WTC11 (cell line): ENCODE data around the gene UBASH3B. TPM values are rescaled to one million over a fixed set of nuclear protein-coding genes. Genes with fewer than 3 reads are reported as not detected.

Experiments used
- ATAC-seq: fragments of 200-7000 bp; cut with Tn5 transposase; 2 replicates; pipeline ENCODE4 v1.10.0; 2021; ENCODE audit warnings: mild to moderate bottlenecking, moderate library complexity
- CTCF ChIA-PET: fragments of 300-600 bp; sonication (Branson Sonifier 250); formaldehyde crosslinking; loops from one replicate; lab custom pipeline; 2021; ENCODE audit warnings: antibody characterized with exemption; lab: Charles Lee
- POLR2A ChIA-PET: fragments of 350-600 bp; sonication (Branson Sonifier 250); formaldehyde crosslinking; loops from one replicate; lab custom pipeline; 2021; ENCODE audit warnings: antibody characterized with exemption; lab: Charles Lee
- DNase-seq: peaks from one replicate; pipeline ENCODE4 v3.0.0; 2021; ENCODE audit warnings: low spot score
- H3K27ac Mint-ChIP-seq: 2 replicates; pipeline ENCODE4 v1.8.0; 2021; ENCODE audit warnings: mixed read lengths
- H3K27me3 Mint-ChIP-seq: 2 replicates; pipeline ENCODE4 v1.8.0; 2021; ENCODE audit warnings: low read depth, mild to moderate bottlenecking, moderate library complexity, mixed read lengths
- H3K36me3 Mint-ChIP-seq: 2 replicates; pipeline ENCODE4 v1.8.0; 2021; ENCODE audit warnings: mixed read lengths
- H3K4me1 Mint-ChIP-seq: 2 replicates; pipeline ENCODE4 v1.8.0; 2022; ENCODE audit warnings: mixed read lengths
- H3K4me3 Mint-ChIP-seq: 2 replicates; pipeline ENCODE4 v1.8.0; 2021; ENCODE audit warnings: mild to moderate bottlenecking, moderate library complexity, mixed read lengths
- H3K9me3 Mint-ChIP-seq: 2 replicates; pipeline ENCODE4 v1.8.0; 2021; ENCODE audit warnings: mixed read lengths
- FOXK1 ChIP-seq: sonication (generic); formaldehyde crosslinking; IDR thresholded peaks from 2 replicates; pipeline ENCODE4 v1.8.0; 2022; ENCODE audit warnings: mild to moderate bottlenecking, moderate library complexity, missing genetic modification reagents
- IRF2 ChIP-seq: sonication (generic); formaldehyde crosslinking; IDR thresholded peaks from 2 replicates; pipeline ENCODE4 v1.8.0; 2022; ENCODE audit warnings: low read depth, missing genetic modification reagents, borderline replicate concordance
- MYBL2 ChIP-seq: sonication (generic); formaldehyde crosslinking; IDR thresholded peaks from 2 replicates; pipeline ENCODE4 v1.8.1; 2023; ENCODE audit warnings: mild to moderate bottlenecking, moderate library complexity, missing genetic modification reagents
- NFATC4 ChIP-seq: fragments of 250-450 bp; sonication (Bioruptor Pico); IDR thresholded peaks from 2 replicates; pipeline ENCODE4 v1.9.0; 2021; ENCODE audit warnings: mild to moderate bottlenecking
- NR2C2 ChIP-seq: sonication (generic); formaldehyde crosslinking; IDR thresholded peaks from 2 replicates; pipeline ENCODE4 v1.8.0; 2022; ENCODE audit warnings: mild to moderate bottlenecking, missing genetic modification reagents
- NR3C1 ChIP-seq: sonication (generic); formaldehyde crosslinking; conservative IDR thresholded peaks from 2 replicates; pipeline ENCODE4 v1.8.1; 2023; ENCODE audit warnings: low read depth, mild to moderate bottlenecking, missing genetic modification reagents
- OVOL2 ChIP-seq: fragments of 250-450 bp; sonication (Bioruptor Pico); IDR thresholded peaks from 2 replicates; pipeline ENCODE4 v1.9.0; 2021; ENCODE audit warnings: mild to moderate bottlenecking, borderline replicate concordance
- ZNF219 ChIP-seq: sonication (generic); formaldehyde crosslinking; IDR thresholded peaks from 2 replicates; pipeline ENCODE4 v1.8.0; 2023; ENCODE audit warnings: missing genetic modification reagents, mild to moderate bottlenecking, borderline replicate concordance
- ZNF396 ChIP-seq: fragments of 250-450 bp; sonication (Bioruptor Pico); IDR thresholded peaks from 2 replicates; pipeline ENCODE4 v1.8.0; 2021; ENCODE audit warnings: mild to moderate bottlenecking, moderate library complexity, borderline replicate concordance
- ZNF423 ChIP-seq: fragments of 250-450 bp; sonication (Bioruptor Pico); IDR thresholded peaks from 2 replicates; pipeline ENCODE4 v2.1.2; 2022; ENCODE audit warnings: mild to moderate bottlenecking, moderate library complexity
- total RNA-seq: library from RNA; stranded (reverse); gene quantifications from 3 replicates; pipeline ENCODE4 v1.2.3, GENCODE V29; 2021
- TF ChIP-seq, protein P1 (sequence below): sonication (generic); formaldehyde crosslinking; conservative IDR thresholded peaks from 2 replicates; pipeline ENCODE4 v1.8.1; 2022; ENCODE audit warnings: mild to moderate bottlenecking, missing genetic modification reagents
- TF ChIP-seq, protein P2 (sequence below): fragments of 250-450 bp; sonication (Bioruptor Pico); IDR thresholded peaks from 2 replicates; pipeline ENCODE4 v1.9.0; 2021; ENCODE audit warnings: mild to moderate bottlenecking
- TF ChIP-seq, protein P3 (sequence below): fragments of 200-600 bp; IDR thresholded peaks from 2 replicates; pipeline ENCODE4 v1.8.0; 2022; ENCODE audit warnings: antibody characterized with exemption
- TF ChIP-seq, protein P4 (sequence below): sonication (generic); formaldehyde crosslinking; IDR thresholded peaks from 2 replicates; pipeline ENCODE4 v1.8.1; 2023; ENCODE audit warnings: mild to moderate bottlenecking, missing genetic modification reagents, moderate library complexity
- TF ChIP-seq, protein P5 (sequence below): sonication (generic); formaldehyde crosslinking; IDR thresholded peaks from 2 replicates; pipeline ENCODE4 v1.8.1; 2022; ENCODE audit warnings: missing genetic modification reagents, borderline replicate concordance
- TF ChIP-seq, protein P6 (sequence below): sonication (generic); formaldehyde crosslinking; IDR thresholded peaks from 2 replicates; pipeline ENCODE4 v1.8.0; 2023; ENCODE audit warnings: missing genetic modification reagents, mild to moderate bottlenecking, borderline replicate concordance

The UBASH3B gene
- total RNA-seq, 1 experiment from 2014 or later: 21.1 TPM

DNA sequence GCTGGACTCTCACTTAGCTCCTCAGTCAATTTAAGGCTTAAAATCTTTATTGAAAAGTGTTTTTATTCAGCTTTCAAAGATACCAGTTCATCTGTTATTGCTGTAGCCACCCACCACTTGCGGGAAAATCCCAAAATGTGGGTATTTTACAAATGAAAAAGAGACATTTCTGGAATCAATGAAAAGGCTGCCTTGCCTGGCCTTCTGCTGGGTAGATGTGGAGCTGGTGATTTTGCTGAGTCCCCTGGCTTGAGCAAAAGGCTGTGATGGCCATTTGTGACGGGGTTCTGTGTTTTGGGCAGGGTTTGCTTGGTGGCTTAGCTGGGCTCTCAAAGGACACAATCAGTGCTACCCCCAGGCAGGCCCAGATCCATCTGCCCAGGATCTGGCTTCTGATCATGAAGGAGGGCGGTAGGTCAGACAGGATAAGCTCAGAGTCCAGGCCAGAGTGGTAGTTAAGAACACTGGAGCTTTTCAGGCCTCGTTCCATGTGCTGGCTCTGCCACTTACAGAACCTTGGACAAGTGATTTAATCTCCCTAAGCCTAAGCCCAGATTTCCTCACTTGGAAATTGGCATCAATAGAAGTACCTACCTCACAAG, 36.1 kb downstream of the UBASH3B start:
- TF ChIP-seq, protein P1, sequence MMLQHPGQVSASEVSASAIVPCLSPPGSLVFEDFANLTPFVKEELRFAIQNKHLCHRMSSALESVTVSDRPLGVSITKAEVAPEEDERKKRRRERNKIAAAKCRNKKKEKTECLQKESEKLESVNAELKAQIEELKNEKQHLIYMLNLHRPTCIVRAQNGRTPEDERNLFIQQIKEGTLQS: no peak
- TF ChIP-seq, protein P2, sequence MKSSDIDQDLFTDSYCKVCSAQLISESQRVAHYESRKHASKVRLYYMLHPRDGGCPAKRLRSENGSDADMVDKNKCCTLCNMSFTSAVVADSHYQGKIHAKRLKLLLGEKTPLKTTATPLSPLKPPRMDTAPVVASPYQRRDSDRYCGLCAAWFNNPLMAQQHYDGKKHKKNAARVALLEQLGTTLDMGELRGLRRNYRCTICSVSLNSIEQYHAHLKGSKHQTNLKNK: no peak
- TF ChIP-seq OVOL2 (CRISPR knock-in tag) (no peak), ZNF396 (CRISPR knock-in tag) (no peak)
- TF ChIP-seq, all 79 proteins: peak for 0
- ChIA-PET CTCF (interaction anchor here (0.8 to 1.9 kb wide), 12 partner anchors 9 to 172 kb away, joined by 3 to 12 read pairs (median 4); partner anchors contain the start of gene UBASH3B), POLR2A (no interaction called here)
- Mint-ChIP-seq H3K27ac (peak overlapping the region; percentile 88), H3K4me3 (no peak overlapping the region), H3K9me3 (no peaks in the 10 kb centered on the region), H3K4me1 (peaks cover 23% of the 10 kb centered on the region), H3K36me3 (no peaks in the 10 kb centered on the region), H3K27me3 (no peaks in the 10 kb centered on the region)
- no peak for DNase-seq
- ATAC-seq: peak; percentile 19

DNA sequence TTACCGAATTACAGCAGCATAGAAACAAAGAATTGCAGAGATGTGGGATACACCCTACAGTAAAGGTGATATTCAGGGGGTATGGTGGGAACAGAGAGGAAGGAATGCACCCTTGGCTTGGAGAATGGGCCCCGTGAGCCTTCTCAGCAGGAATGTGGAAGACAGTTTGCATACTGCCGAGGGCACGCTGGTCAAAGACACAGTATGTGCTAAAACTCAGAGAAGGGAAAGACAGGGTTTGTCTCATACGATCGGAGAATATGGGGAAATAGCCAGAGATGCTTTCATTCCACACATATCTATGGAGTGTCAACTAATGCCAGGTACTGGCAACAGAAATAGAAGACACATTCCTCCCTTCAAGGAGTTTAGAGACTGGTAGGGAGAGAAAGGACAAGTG, 36.9 kb downstream of the UBASH3B start:
- Mint-ChIP-seq H3K9me3 (no peaks in the 10 kb centered on the region), H3K4me3 (no peak overlapping the region), H3K27me3 (no peaks in the 10 kb centered on the region), H3K27ac (peak overlapping the region; percentile 52), H3K4me1 (peaks cover 23% of the 10 kb centered on the region), H3K36me3 (no peaks in the 10 kb centered on the region)
- DNase-seq (peak; percentile 24), ATAC-seq (peak; percentile 82)
- ChIA-PET POLR2A (no interaction called here), CTCF (interaction anchor here (1.3 to 1.6 kb wide), 3 partner anchors 10 to 89 kb away, joined by 4 to 5 read pairs (median 4); no protein-coding TSS in a partner anchor)
- 0 out of 2 replicates have a peak, but pooled peaks have one; percentile 9 for TF ChIP-seq ZNF423 (CRISPR knock-in tag)
- no peak for TF ChIP-seq ZNF219 (CRISPR knock-in tag)

DNA sequence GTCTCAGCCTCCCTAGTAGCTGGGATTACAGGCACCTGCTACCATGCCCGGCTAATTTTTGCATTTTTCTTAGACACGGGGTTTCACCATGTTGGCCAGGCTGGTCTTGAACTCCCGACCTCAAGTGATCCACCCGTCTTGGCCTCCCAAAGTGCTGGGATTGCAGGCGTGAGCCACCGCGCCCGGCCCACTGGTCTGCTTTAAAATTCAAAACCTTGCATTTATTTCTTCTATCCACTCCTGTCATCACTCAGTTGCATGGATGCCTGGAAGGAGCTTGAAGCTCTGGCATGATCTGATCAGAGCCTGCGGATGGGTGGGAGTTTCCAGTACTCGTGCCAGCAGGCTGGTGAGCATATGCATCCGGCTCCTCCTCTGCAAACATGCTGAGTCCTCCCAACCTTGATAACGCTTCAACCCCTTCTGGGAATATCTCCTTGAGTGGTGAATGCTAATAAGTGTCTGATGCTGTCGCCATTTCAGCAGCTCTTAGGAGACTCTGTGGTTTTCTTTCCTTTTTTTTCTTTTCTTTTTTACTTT, 39.6 kb downstream of the UBASH3B start:
- Mint-ChIP-seq H3K27ac (peak overlapping the region; percentile 25; the same call in 1 of the 2 replicates), H3K27me3 (no peaks in the 10 kb centered on the region)
- DNase-seq: no peak
- no peak for ATAC-seq
- TF ChIP-seq, protein P3, sequence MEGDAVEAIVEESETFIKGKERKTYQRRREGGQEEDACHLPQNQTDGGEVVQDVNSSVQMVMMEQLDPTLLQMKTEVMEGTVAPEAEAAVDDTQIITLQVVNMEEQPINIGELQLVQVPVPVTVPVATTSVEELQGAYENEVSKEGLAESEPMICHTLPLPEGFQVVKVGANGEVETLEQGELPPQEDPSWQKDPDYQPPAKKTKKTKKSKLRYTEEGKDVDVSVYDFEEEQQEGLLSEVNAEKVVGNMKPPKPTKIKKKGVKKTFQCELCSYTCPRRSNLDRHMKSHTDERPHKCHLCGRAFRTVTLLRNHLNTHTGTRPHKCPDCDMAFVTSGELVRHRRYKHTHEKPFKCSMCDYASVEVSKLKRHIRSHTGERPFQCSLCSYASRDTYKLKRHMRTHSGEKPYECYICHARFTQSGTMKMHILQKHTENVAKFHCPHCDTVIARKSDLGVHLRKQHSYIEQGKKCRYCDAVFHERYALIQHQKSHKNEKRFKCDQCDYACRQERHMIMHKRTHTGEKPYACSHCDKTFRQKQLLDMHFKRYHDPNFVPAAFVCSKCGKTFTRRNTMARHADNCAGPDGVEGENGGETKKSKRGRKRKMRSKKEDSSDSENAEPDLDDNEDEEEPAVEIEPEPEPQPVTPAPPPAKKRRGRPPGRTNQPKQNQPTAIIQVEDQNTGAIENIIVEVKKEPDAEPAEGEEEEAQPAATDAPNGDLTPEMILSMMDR: no peak
- TF ChIP-seq, protein P4, sequence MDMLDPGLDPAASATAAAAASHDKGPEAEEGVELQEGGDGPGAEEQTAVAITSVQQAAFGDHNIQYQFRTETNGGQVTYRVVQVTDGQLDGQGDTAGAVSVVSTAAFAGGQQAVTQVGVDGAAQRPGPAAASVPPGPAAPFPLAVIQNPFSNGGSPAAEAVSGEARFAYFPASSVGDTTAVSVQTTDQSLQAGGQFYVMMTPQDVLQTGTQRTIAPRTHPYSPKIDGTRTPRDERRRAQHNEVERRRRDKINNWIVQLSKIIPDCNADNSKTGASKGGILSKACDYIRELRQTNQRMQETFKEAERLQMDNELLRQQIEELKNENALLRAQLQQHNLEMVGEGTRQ (CRISPR knock-in tag): no peak
- TF ChIP-seq FOXK1 (no peak), ZNF423 (CRISPR knock-in tag) (no peak), NR3C1 (CRISPR knock-in tag) (no peak), IRF2 (CRISPR knock-in tag) (no peak), MYBL2 (CRISPR knock-in tag) (no peak), NFATC4 (CRISPR knock-in tag) (no peak), ZNF219 (CRISPR knock-in tag) (no peak), NR2C2 (CRISPR knock-in tag) (no peak)
- TF ChIP-seq, protein P5, sequence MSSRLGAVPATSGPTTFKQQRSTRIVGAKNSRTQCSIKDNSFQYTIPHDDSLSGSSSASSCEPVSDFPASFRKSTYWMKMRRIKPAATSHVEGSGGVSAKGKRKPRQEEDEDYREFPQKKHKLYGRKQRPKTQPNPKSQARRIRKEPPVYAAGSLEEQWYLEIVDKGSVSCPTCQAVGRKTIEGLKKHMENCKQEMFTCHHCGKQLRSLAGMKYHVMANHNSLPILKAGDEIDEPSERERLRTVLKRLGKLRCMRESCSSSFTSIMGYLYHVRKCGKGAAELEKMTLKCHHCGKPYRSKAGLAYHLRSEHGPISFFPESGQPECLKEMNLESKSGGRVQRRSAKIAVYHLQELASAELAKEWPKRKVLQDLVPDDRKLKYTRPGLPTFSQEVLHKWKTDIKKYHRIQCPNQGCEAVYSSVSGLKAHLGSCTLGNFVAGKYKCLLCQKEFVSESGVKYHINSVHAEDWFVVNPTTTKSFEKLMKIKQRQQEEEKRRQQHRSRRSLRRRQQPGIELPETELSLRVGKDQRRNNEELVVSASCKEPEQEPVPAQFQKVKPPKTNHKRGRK: no peak
- TF ChIP-seq, protein P6, sequence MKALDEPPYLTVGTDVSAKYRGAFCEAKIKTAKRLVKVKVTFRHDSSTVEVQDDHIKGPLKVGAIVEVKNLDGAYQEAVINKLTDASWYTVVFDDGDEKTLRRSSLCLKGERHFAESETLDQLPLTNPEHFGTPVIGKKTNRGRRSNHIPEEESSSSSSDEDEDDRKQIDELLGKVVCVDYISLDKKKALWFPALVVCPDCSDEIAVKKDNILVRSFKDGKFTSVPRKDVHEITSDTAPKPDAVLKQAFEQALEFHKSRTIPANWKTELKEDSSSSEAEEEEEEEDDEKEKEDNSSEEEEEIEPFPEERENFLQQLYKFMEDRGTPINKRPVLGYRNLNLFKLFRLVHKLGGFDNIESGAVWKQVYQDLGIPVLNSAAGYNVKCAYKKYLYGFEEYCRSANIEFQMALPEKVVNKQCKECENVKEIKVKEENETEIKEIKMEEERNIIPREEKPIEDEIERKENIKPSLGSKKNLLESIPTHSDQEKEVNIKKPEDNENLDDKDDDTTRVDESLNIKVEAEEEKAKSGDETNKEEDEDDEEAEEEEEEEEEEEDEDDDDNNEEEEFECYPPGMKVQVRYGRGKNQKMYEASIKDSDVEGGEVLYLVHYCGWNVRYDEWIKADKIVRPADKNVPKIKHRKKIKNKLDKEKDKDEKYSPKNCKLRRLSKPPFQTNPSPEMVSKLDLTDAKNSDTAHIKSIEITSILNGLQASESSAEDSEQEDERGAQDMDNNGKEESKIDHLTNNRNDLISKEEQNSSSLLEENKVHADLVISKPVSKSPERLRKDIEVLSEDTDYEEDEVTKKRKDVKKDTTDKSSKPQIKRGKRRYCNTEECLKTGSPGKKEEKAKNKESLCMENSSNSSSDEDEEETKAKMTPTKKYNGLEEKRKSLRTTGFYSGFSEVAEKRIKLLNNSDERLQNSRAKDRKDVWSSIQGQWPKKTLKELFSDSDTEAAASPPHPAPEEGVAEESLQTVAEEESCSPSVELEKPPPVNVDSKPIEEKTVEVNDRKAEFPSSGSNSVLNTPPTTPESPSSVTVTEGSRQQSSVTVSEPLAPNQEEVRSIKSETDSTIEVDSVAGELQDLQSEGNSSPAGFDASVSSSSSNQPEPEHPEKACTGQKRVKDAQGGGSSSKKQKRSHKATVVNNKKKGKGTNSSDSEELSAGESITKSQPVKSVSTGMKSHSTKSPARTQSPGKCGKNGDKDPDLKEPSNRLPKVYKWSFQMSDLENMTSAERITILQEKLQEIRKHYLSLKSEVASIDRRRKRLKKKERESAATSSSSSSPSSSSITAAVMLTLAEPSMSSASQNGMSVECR: no peak
- TF ChIP-seq, all 79 proteins: peak for 0
- Mint-ChIP-seq H3K4me3 (no peak overlapping the region), H3K4me1 (peaks cover 23% of the 10 kb centered on the region), H3K9me3 (no peaks in the 10 kb centered on the region), H3K36me3 (no peaks in the 10 kb centered on the region)
- CTCF ChIA-PET: interaction anchor here (0.6 to 1.6 kb wide), 3 partner anchors 66 to 1447 kb away, joined by 3 read pairs; no protein-coding TSS in a partner anchor
- POLR2A ChIA-PET: interaction anchor here (0.6 kb wide), 1 partner anchor 195 kb away, joined by 3 read pairs; no protein-coding TSS in a partner anchor
